Stimulated activated CD4-positive, alpha-beta T cell treated with anti-CD3 and anti-CD28 coated beads, Interleukin-12 subunit alpha, Interleukin-12 subunit beta, amount 100 ng/mL, for 24 hours (primary cell): ENCODE measurements around the gene SIDT2.

Source experiments
- DNase-seq, 2 experiments: peaks; one replicate each; pipeline ENCODE4 v3.0.0-alpha.2; 2020; ENCODE audit warnings: low read depth in 2 of 2

Gene SIDT2

GRCh38 chr11:117188620-117189081 is 10.1 kb downstream of the SIDT2 start:
- DNase-seq = no peak

GRCh38 chr11:117189191-117189940 is 10.8 kb downstream of the SIDT2 start:
- DNase-seq = no peak

GRCh38 chr11:117189941-117190544 is 11.5 kb downstream of the SIDT2 start:
- no peak for DNase-seq

GRCh38 chr11:117191680-117192400 is 13.3 kb downstream of the SIDT2 start:
- DNase-seq = no peak

GRCh38 chr11:117192401-117192875 is 13.9 kb downstream of the SIDT2 start:
- no peak for DNase-seq

GRCh38 chr11:117193130-117194020 is 14.8 kb downstream of the SIDT2 start:
- no peak for DNase-seq

- no peak for DNase-seq
Observed at GRCh38 chr11:117194267-117194666, 15.7 kb downstream of the SIDT2 start.

GRCh38 chr11:117195258-117195657 is 16.7 kb downstream of the SIDT2 start:
- DNase-seq = no peak

- DNase-seq = no peak
Observed at GRCh38 chr11:117195761-117196160, 17.2 kb downstream of the SIDT2 start.

- DNase-seq = no peak
Observed at GRCh38 chr11:117197006-117197405, 18.5 kb downstream of the SIDT2 start.

- DNase-seq = no peak
Observed at GRCh38 chr11:117197516-117198456, 19.2 kb downstream of the SIDT2 start.

- DNase-seq = no peak
Observed at GRCh38 chr11:117198613-117199012, 20.1 kb downstream of the SIDT2 start.

- no peak for DNase-seq
Observed at GRCh38 chr11:117199053-117199915, 20.7 kb downstream of the SIDT2 start, which contains the start of gene TAGLN. Gene TAGLN, plus strand, starts transcription at chr11:117199370. Its CDS starts 3,644 bp downstream, at chr11:117203014.

GRCh38 chr11:117199916-117200812 is 21.6 kb downstream of the SIDT2 start:
- DNase-seq = no peak

- DNase-seq = no peak
Observed at GRCh38 chr11:117200813-117201657, 22.5 kb downstream of the SIDT2 start.

- DNase-seq = no peak
Observed at GRCh38 chr11:117201658-117202305, 23.2 kb downstream of the SIDT2 start.
